ENCODE data around the gene CAV2.

Gene CAV2

GRCh38 chr7:116540743-116541142, 41.2 kb downstream of the CAV2 start:
- Histone ChIP-seq H3K27ac (replicated peaks; ENCODE audit: low read length) (no peak overlapping the region), H2BK120ac (ENCODE audit: low read depth, low read length) (no peak overlapping the region), H3K4me3 (ENCODE audit: low read length in 2 of 2) (no peak overlapping the region), H3K79me1 (ENCODE audit: low read depth, low read length) (no peaks in the 10 kb centered on the region), H3K9ac (ENCODE audit: low read depth, low read length, poor library complexity) (no peak overlapping the region), H4K8ac (ENCODE audit: low read depth, low read length) (no peak overlapping the region), H3K4me2 (ENCODE audit: insufficient read depth, low read length, poor library complexity, severe bottlenecking) (no peak overlapping the region), H3K4me1 (ENCODE audit: control insufficient read depth in 2 of 2, insufficient read depth in 1 of 2, low read depth in 1 of 2, low read length in 2 of 2) (no peaks in the 10 kb centered on the region), H2BK15ac (ENCODE audit: low read length) (no peak overlapping the region), H3K14ac (ENCODE audit: low read length) (no peak overlapping the region), H3K36me3 (replicated peaks in 1 of 2; ENCODE audit: control insufficient read depth in 2 of 2, insufficient read depth in 2 of 2, low read length in 2 of 2) (no peaks in the 10 kb centered on the region), H4K91ac (ENCODE audit: low read depth, low read length, poor library complexity) (no peak overlapping the region), H3K23ac (ENCODE audit: low read depth, low read length, poor library complexity) (no peak overlapping the region), H2AFZ (ENCODE audit: low read length) (no peak overlapping the region), H3K27me3 (ENCODE audit: control insufficient read depth in 3 of 3, insufficient read depth in 3 of 3, low read depth in 1 of 3, low read length in 3 of 3) (no peaks in the 10 kb centered on the region), H3K9me3 (replicated peaks in 1 of 2; ENCODE audit: control insufficient read depth in 2 of 2, insufficient read depth in 1 of 2, low read depth in 1 of 2, low read length in 2 of 2) (no peaks in the 10 kb centered on the region), H2BK12ac (ENCODE audit: low read length) (no peak overlapping the region), H3K4ac (ENCODE audit: low read length) (no peak overlapping the region), H3K18ac (ENCODE audit: low read length) (no peak overlapping the region), H2AK5ac (ENCODE audit: low read depth, low read length) (no peak overlapping the region), H2BK5ac (ENCODE audit: low read length) (no peak overlapping the region)
- no peak for DNase-seq (ENCODE audit: low spot score)

- Histone ChIP-seq H3K27ac (replicated peaks; ENCODE audit: low read length) (no peak overlapping the region), H3K4me1 (ENCODE audit: control insufficient read depth in 2 of 2, insufficient read depth in 1 of 2, low read depth in 1 of 2, low read length in 2 of 2) (no peaks in the 10 kb centered on the region)
- DNase-seq (ENCODE audit: low spot score), result no peak
These were observed 42.4 kb downstream of the CAV2 start for GRCh38 chr7:116541951-116542350.

GRCh38 chr7:116542618-116543017, 43.1 kb downstream of the CAV2 start:
- no peaks in the 10 kb centered on the region for H3K79me1 ChIP-seq (ENCODE audit: low read depth, low read length)
- no peaks in the 10 kb centered on the region for H3K36me3 ChIP-seq (replicated peaks in 1 of 2; ENCODE audit: control insufficient read depth in 2 of 2, insufficient read depth in 2 of 2, low read length in 2 of 2)
- H2BK5ac ChIP-seq (ENCODE audit: low read length), result no peak overlapping the region
- no peak overlapping the region for H3K23ac ChIP-seq (ENCODE audit: low read depth, low read length, poor library complexity)
- no peak overlapping the region for H2BK12ac ChIP-seq (ENCODE audit: low read length)
- H3K27ac ChIP-seq (replicated peaks; ENCODE audit: low read length), result no peak overlapping the region
- H2BK120ac ChIP-seq (ENCODE audit: low read depth, low read length), result no peak overlapping the region
- WGBS, 2 donors (ENCODE audit: extremely low coverage in 2 of 2, insufficient read length in 2 of 2, insufficient replicate concordance in 1 of 2), result no CpG with 5 or more reads among the region's 2 CpGs
- no peak overlapping the region for H4K91ac ChIP-seq (ENCODE audit: low read depth, low read length, poor library complexity)
- no peak overlapping the region for H3K4ac ChIP-seq (ENCODE audit: low read length)
- DNase-seq (ENCODE audit: low spot score), result no peak
- H4K8ac ChIP-seq (ENCODE audit: low read depth, low read length), result no peak overlapping the region
- no peak overlapping the region for H2AFZ ChIP-seq (ENCODE audit: low read length)
- no peaks in the 10 kb centered on the region for H3K27me3 ChIP-seq (ENCODE audit: control insufficient read depth in 3 of 3, insufficient read depth in 3 of 3, low read depth in 1 of 3, low read length in 3 of 3)
- H3K4me2 ChIP-seq (ENCODE audit: insufficient read depth, low read length, poor library complexity, severe bottlenecking), result no peak overlapping the region
- H3K4me3 ChIP-seq (ENCODE audit: low read length in 2 of 2), result no peak overlapping the region
- H3K14ac ChIP-seq (ENCODE audit: low read length), result no peak overlapping the region
- H3K4me1 ChIP-seq (ENCODE audit: control insufficient read depth in 2 of 2, insufficient read depth in 1 of 2, low read depth in 1 of 2, low read length in 2 of 2), result no peaks in the 10 kb centered on the region
- H2AK5ac ChIP-seq (ENCODE audit: low read depth, low read length), result no peak overlapping the region
- no peak overlapping the region for H2BK15ac ChIP-seq (ENCODE audit: low read length)
- H3K9ac ChIP-seq (ENCODE audit: low read depth, low read length, poor library complexity), result no peak overlapping the region
- no peak overlapping the region for H3K18ac ChIP-seq (ENCODE audit: low read length)
- H3K9me3 ChIP-seq (replicated peaks in 1 of 2; ENCODE audit: control insufficient read depth in 2 of 2, insufficient read depth in 1 of 2, low read depth in 1 of 2, low read length in 2 of 2), result no peaks in the 10 kb centered on the region

More at GRCh38 chr7:116541951-116542350, 42.4 kb downstream of the CAV2 start:
- Histone ChIP-seq H2BK15ac (ENCODE audit: low read length) (no peak overlapping the region), H2BK120ac (ENCODE audit: low read depth, low read length) (no peak overlapping the region), H2BK5ac (ENCODE audit: low read length) (no peak overlapping the region), H3K9me3 (replicated peaks in 1 of 2; ENCODE audit: control insufficient read depth in 2 of 2, insufficient read depth in 1 of 2, low read depth in 1 of 2, low read length in 2 of 2) (no peaks in the 10 kb centered on the region), H3K4ac (ENCODE audit: low read length) (no peak overlapping the region), H4K8ac (ENCODE audit: low read depth, low read length) (no peak overlapping the region), H3K36me3 (replicated peaks in 1 of 2; ENCODE audit: control insufficient read depth in 2 of 2, insufficient read depth in 2 of 2, low read length in 2 of 2) (no peaks in the 10 kb centered on the region), H3K79me1 (ENCODE audit: low read depth, low read length) (no peaks in the 10 kb centered on the region), H3K4me3 (ENCODE audit: low read length in 2 of 2) (no peak overlapping the region), H3K27me3 (ENCODE audit: control insufficient read depth in 3 of 3, insufficient read depth in 3 of 3, low read depth in 1 of 3, low read length in 3 of 3) (no peaks in the 10 kb centered on the region), H3K18ac (ENCODE audit: low read length) (no peak overlapping the region), H2BK12ac (ENCODE audit: low read length) (no peak overlapping the region), H3K14ac (ENCODE audit: low read length) (no peak overlapping the region), H3K4me2 (ENCODE audit: insufficient read depth, low read length, poor library complexity, severe bottlenecking) (no peak overlapping the region), H3K23ac (ENCODE audit: low read depth, low read length, poor library complexity) (no peak overlapping the region), H3K9ac (ENCODE audit: low read depth, low read length, poor library complexity) (no peak overlapping the region), H2AK5ac (ENCODE audit: low read depth, low read length) (no peak overlapping the region), H2AFZ (ENCODE audit: low read length) (peak overlapping the region; percentile 50), H4K91ac (ENCODE audit: low read depth, low read length, poor library complexity) (no peak overlapping the region)
- WGBS, 2 donors (ENCODE audit: extremely low coverage in 2 of 2, insufficient read length in 2 of 2, insufficient replicate concordance in 1 of 2), result no CpG with 5 or more reads among the region's 3 CpGs

- H3K9ac ChIP-seq (ENCODE audit: low read depth, low read length, poor library complexity), result no peak overlapping the region
- DNase-seq (ENCODE audit: low spot score), result no peak
These were observed 44.1 kb downstream of the CAV2 start for GRCh38 chr7:116543664-116544063.

More at GRCh38 chr7:116543664-116544063, 44.1 kb downstream of the CAV2 start:
- Histone ChIP-seq H3K4me3 (ENCODE audit: low read length in 2 of 2) (no peak overlapping the region), H3K14ac (ENCODE audit: low read length) (no peak overlapping the region), H2BK5ac (ENCODE audit: low read length) (no peak overlapping the region), H2BK15ac (ENCODE audit: low read length) (no peak overlapping the region), H3K27ac (replicated peaks; ENCODE audit: low read length) (no peak overlapping the region), H4K91ac (ENCODE audit: low read depth, low read length, poor library complexity) (no peak overlapping the region), H3K79me1 (ENCODE audit: low read depth, low read length) (no peaks in the 10 kb centered on the region), H2AK5ac (ENCODE audit: low read depth, low read length) (no peak overlapping the region), H4K8ac (ENCODE audit: low read depth, low read length) (no peak overlapping the region), H2BK120ac (ENCODE audit: low read depth, low read length) (no peak overlapping the region), H3K23ac (ENCODE audit: low read depth, low read length, poor library complexity) (no peak overlapping the region), H2BK12ac (ENCODE audit: low read length) (no peak overlapping the region), H2AFZ (ENCODE audit: low read length) (no peak overlapping the region), H3K4ac (ENCODE audit: low read length) (no peak overlapping the region), H3K4me1 (ENCODE audit: control insufficient read depth in 2 of 2, insufficient read depth in 1 of 2, low read depth in 1 of 2, low read length in 2 of 2) (no peaks in the 10 kb centered on the region), H3K27me3 (ENCODE audit: control insufficient read depth in 3 of 3, insufficient read depth in 3 of 3, low read depth in 1 of 3, low read length in 3 of 3) (no peaks in the 10 kb centered on the region), H3K36me3 (replicated peaks in 1 of 2; ENCODE audit: control insufficient read depth in 2 of 2, insufficient read depth in 2 of 2, low read length in 2 of 2) (no peaks in the 10 kb centered on the region), H3K4me2 (ENCODE audit: insufficient read depth, low read length, poor library complexity, severe bottlenecking) (no peak overlapping the region), H3K9me3 (replicated peaks in 1 of 2; ENCODE audit: control insufficient read depth in 2 of 2, insufficient read depth in 1 of 2, low read depth in 1 of 2, low read length in 2 of 2) (no peaks in the 10 kb centered on the region), H3K18ac (ENCODE audit: low read length) (no peak overlapping the region)
- WGBS, 2 donors (ENCODE audit: extremely low coverage in 2 of 2, insufficient read length in 2 of 2, insufficient replicate concordance in 1 of 2), result no CpG with 5 or more reads among the region's 2 CpGs

Data from neuronal stem cell (in vitro differentiated cells).